Transverse colon (tissue), 4 donors: Measurements from ENCODE around the gene SFXN1. TPM values are rescaled to one million over a fixed set of nuclear protein-coding genes. Genes with fewer than 3 reads are reported as not detected.

ENCODE experiments used
- DNase-seq: peaks from one replicate; pipeline ENCODE4 v3.0.0-alpha.2; 2019
- H3K27ac ChIP-seq, 4 donors: fragments of 200-600 bp; sonication (generic); 2 replicates each; pipeline ENCODE4 v1.5.1; 2016 to 2018; ENCODE audit warnings: inconsistent platforms in 4 of 4
- H3K27me3 ChIP-seq: fragments of 200-600 bp; sonication (generic); 2 replicates; pipeline ENCODE4 v1.5.1; 2017; ENCODE audit warnings: inconsistent platforms
- H3K36me3 ChIP-seq, 4 donors: fragments of 200-600 bp; sonication (generic); 2 replicates each; pipeline ENCODE4 v1.5.1; 2017 to 2019; ENCODE audit warnings: inconsistent platforms in 4 of 4
- H3K4me1 ChIP-seq, 4 donors: fragments of 200-600 bp; sonication (generic); 2 replicates each; pipeline ENCODE4 v1.5.1; 2017 to 2020; ENCODE audit warnings: inconsistent platforms in 4 of 4
- H3K4me3 ChIP-seq, 4 donors: fragments of 200-600 bp; sonication (generic); 1 replicate in 1 of 4; 2 replicates in 3 of 4; pipeline versions ENCODE4 v1.5.1 to v1.6.1; 2017 to 2019; ENCODE audit warnings: inconsistent platforms in 4 of 4
- H3K9me3 ChIP-seq, 2 donors: fragments of 200-600 bp; sonication (generic); 2 replicates each; pipeline ENCODE4 v1.5.1; 2017 to 2019; ENCODE audit warnings: inconsistent platforms in 2 of 2
- EP300 ChIP-seq: sonication (generic); formaldehyde crosslinking; IDR thresholded peaks from one replicate; pipeline ENCODE4 v1.6.1; 2017; ENCODE audit warnings: antibody characterized with exemption, low read depth
- POLR2A ChIP-seq: fragments of 450-650 bp; IDR thresholded peaks from one replicate; pipeline ENCODE4 v1.6.1; 2016; ENCODE audit warnings: antibody characterized with exemption, mild to moderate bottlenecking, moderate library complexity
- POLR2AphosphoS5 ChIP-seq, 3 donors: sonication (generic); formaldehyde crosslinking; IDR thresholded peaks; one replicate each; pipeline ENCODE4 v1.6.1; 2016; ENCODE audit warnings: antibody characterized with exemption in 3 of 3
- WGBS, 2 donors: methylation state at CpG; one replicate each; pipeline ENCODE4 v1.1.5; 2018; ENCODE audit warnings: low coverage in 1 of 2; 5-methylcytosine and 5-hydroxymethylcytosine counted together
- in situ Hi-C, 4 donors: fragments of 200-750 bp; cut with MboI; loops; one replicate each; pipeline versions ENCODE4 v1.15.0 to v1.15.1; 2017; ENCODE audit warnings: low sequenced_read_pairs in 3 of 4, low pct_ligation_motif_present in 1 of 4, low pct_unique_long_range_greater_than_20kb in 1 of 4
- intact Hi-C: fragments of 100-400 bp; cut with DNase I; formaldehyde crosslinking; loops from one replicate; pipeline ENCODE4 v1.15.1; 2023; ENCODE audit warnings: low total_unique reads
- total RNA-seq, 4 donors: library from RNA; depleted of rRNA; stranded (reverse); fragments of >200 nt; gene quantifications; one replicate each; pipeline ENCODE4 v1.1.0, GENCODE V29; 2016
- TF ChIP-seq, protein P1 (sequence below), 5 experiments: fragments of 200-600 bp in 3 of 5; fragments of 450-650 bp in 2 of 5; sonication (generic) in 3 of 5; IDR thresholded peaks; 1 replicate in 2 of 5; 2 replicates in 3 of 5; pipeline ENCODE4 v1.5.1; 2016 to 2017; ENCODE audit warnings: antibody characterized with exemption in 5 of 5, inconsistent platforms in 3 of 5, mild to moderate bottlenecking in 2 of 5, moderate library complexity in 1 of 5

Gene SFXN1
- total RNA-seq, 4 donors from 2014 or later = 15.7 to 192 (median 93.4) TPM

DNA sequence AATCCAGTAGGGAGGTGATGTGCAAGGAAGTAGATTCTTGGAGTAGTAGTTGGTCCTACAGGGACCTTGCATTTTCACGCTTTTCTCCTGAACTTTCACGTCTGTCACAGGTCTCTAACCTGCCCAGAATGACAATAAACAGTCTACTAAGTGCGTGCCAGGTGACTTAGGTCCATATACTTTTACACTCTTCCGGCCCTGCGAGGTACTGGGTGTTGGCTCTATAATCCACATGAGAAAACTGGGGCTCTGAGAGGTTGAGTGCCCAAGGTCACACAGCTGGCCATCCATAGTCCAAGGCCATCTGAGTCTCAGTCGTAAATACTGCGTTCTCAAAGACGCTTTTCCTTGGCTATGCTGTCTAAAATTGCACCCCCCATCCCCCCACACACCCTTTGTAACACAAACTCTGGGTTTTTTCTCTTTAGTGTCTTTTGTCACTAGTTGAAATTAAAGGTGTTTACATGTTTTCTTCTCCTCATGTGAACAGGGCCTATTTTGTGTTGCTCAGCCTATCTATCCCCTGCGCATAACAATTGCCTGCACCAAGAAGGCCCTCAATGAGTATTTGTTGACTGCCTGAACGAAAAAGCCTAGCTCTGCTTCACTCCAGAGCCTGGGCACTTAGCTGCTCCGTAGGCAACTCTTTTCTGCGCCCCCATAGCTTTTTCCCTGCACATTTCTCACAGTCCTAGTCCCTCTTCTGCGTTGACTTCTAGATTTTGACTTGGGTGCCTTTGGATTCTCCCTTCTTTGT is 943 bp downstream of the SFXN1 start:
- Histone ChIP-seq H3K4me3 (peak overlapping the region; percentile 84 to 96 (median 93)), H3K4me1 (peaks cover 9 to 34% (median 19%) of the 10 kb centered on the region in 4 donors), H3K36me3 (no peaks in the 10 kb centered on the region), H3K27me3 (no peaks in the 10 kb centered on the region), H3K9me3 (no peaks in the 10 kb centered on the region), H3K27ac (peak overlapping the region; percentile 81 to 92 (median 88))
- DNase-seq = peak; percentile 69
- intact Hi-C loops = no loop called here
- WGBS, 2 donors = 25 to 45% methylated on average over 6 to 13 of the region's 13 CpGs
- TF ChIP-seq, protein P1, sequence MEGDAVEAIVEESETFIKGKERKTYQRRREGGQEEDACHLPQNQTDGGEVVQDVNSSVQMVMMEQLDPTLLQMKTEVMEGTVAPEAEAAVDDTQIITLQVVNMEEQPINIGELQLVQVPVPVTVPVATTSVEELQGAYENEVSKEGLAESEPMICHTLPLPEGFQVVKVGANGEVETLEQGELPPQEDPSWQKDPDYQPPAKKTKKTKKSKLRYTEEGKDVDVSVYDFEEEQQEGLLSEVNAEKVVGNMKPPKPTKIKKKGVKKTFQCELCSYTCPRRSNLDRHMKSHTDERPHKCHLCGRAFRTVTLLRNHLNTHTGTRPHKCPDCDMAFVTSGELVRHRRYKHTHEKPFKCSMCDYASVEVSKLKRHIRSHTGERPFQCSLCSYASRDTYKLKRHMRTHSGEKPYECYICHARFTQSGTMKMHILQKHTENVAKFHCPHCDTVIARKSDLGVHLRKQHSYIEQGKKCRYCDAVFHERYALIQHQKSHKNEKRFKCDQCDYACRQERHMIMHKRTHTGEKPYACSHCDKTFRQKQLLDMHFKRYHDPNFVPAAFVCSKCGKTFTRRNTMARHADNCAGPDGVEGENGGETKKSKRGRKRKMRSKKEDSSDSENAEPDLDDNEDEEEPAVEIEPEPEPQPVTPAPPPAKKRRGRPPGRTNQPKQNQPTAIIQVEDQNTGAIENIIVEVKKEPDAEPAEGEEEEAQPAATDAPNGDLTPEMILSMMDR (IDR thresholded peaks at IDR 0.05) = no peak
- peak in 2 of 3 donors; percentile 73 to 83 for TF ChIP-seq POLR2AphosphoS5 (IDR thresholded peaks at IDR 0.05)
- TF ChIP-seq EP300 = no peak
- TF ChIP-seq POLR2A = peak; percentile 72
- in situ Hi-C loops = no loop called here

GRCh38 chr5:175483337-175483736 is 5.0 kb downstream of the SFXN1 start:
- in situ Hi-C loops (no loop called here), intact Hi-C loops (no loop called here)
- Histone ChIP-seq H3K9me3 (no peaks in the 10 kb centered on the region), H3K27me3 (no peaks in the 10 kb centered on the region), H3K4me1 (peaks cover 9 to 30% (median 19%) of the 10 kb centered on the region in 4 donors), H3K4me3 (no peak overlapping the region), H3K36me3 (no peaks in the 10 kb centered on the region), H3K27ac (no peak overlapping the region)
- WGBS, 2 donors = 83 to 94% methylated on average over 6 to 8 of the region's 8 CpGs
- no peak for DNase-seq
- no peak for TF ChIP-seq EP300
- no peak for TF ChIP-seq POLR2AphosphoS5 (IDR thresholded peaks at IDR 0.05)
- TF ChIP-seq, protein P1 (IDR thresholded peaks at IDR 0.05) = no peak
- no peak for TF ChIP-seq POLR2A

DNA sequence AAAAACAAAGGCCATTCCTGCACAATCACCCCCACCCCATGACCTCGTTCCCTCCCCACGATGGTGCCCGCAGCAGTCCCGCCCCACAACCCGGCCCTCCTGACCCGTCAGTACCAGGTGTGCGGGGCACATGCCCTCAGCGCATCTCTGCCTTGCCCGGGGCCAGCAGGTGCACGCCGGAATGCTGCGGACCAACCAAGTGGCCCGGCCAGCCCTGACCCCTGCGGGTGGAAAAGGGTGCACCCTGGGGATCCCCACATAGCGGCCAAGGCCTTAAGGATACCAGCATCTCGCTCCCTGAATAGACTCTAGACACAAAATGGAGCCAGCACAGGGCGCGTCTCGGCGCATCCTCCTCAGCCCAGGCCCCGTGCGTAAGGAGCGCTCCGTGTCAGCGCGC is 6.0 kb downstream of the SFXN1 start:
- in situ Hi-C loops = no loop called here
- Histone ChIP-seq H3K27ac (no peak overlapping the region), H3K36me3 (no peaks in the 10 kb centered on the region), H3K27me3 (no peaks in the 10 kb centered on the region), H3K4me3 (no peak overlapping the region), H3K4me1 (peaks cover 8 to 26% (median 16%) of the 10 kb centered on the region in 4 donors), H3K9me3 (no peaks in the 10 kb centered on the region)
- intact Hi-C loops = no loop called here
- TF ChIP-seq POLR2A = no peak
- TF ChIP-seq, protein P1 (IDR thresholded peaks at IDR 0.05) = no peak
- no peak for DNase-seq
- WGBS, 2 donors = 99% methylated on average over 26 of the region's 26 CpGs; no CpG with 5 or more reads in 1 of the 2 donors

DNA sequence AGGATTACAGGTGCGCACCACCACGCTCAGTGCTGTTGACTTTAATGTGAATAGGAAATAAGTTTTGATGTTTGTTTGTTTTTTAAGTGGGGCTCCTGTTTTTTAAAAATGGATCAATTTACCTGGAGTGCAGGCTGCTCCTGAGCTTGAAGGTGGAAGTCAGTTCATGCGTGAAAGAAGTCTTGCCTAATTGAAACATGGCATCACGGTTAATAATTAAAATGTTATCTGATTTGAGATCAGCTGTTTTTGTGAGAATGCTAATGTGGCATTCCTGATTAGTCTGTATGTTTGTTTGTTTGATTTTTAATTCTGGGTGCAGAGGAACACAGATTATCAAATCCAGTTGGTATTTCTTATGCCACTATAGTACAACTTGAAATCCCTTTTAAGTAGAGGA is 6.5 kb downstream of the SFXN1 start:
- H3K36me3 ChIP-seq = no peaks in the 10 kb centered on the region
- H3K9me3 ChIP-seq = no peaks in the 10 kb centered on the region
- peaks cover 2 to 21% (median 11%) of the 10 kb centered on the region in 4 donors for H3K4me1 ChIP-seq
- intact Hi-C loops = no loop called here
- no peaks in the 10 kb centered on the region for H3K27me3 ChIP-seq
- TF ChIP-seq POLR2AphosphoS5 (IDR thresholded peaks at IDR 0.05) (no peak), EP300 (no peak), POLR2A (no peak)
- TF ChIP-seq, protein P1 (IDR thresholded peaks at IDR 0.05) = no peak
- 99 to 100% methylated on average over 1 to 4 of the region's 4 CpGs for WGBS, 2 donors
- in situ Hi-C loops = no loop called here
- H3K27ac ChIP-seq = no peak overlapping the region
- DNase-seq = no peak
- no peak overlapping the region for H3K4me3 ChIP-seq
